HG03354 (cell line): ENCODE measurements around the gene IGF2BP2.

Experiments used
- ATAC-seq: cut with Tn5 transposase; IDR thresholded peaks from one replicate; pipeline ENCODE4 v1.9.1; 2021; ENCODE audit warnings: mild to moderate bottlenecking; ENCODE audit not compliant: unreplicated experiment, poor library complexity, severe bottlenecking

IGF2BP2 gene

GRCh38 chr3:185630182-185630622 lies 194.6 kb downstream of the IGF2BP2 start:
- no peak for ATAC-seq

- no peak for ATAC-seq
These were observed 195.2 kb downstream of the IGF2BP2 start for GRCh38 chr3:185629554-185630181.

- ATAC-seq, result no peak
These were observed 199.1 kb downstream of the IGF2BP2 start for GRCh38 chr3:185625784-185626183.

- no peak for ATAC-seq
These were observed 200.7 kb downstream of the IGF2BP2 start for GRCh38 chr3:185623939-185624665.

- ATAC-seq, result no peak
These were observed 211.8 kb downstream of the IGF2BP2 start for GRCh38 chr3:185613016-185613415.

GRCh38 chr3:185606196-185606595 lies 218.6 kb downstream of the IGF2BP2 start:
- ATAC-seq, result no peak

- no peak for ATAC-seq
These were observed 219.3 kb downstream of the IGF2BP2 start for GRCh38 chr3:185605566-185605965.

GRCh38 chr3:185595526-185595925 lies 229.3 kb downstream of the IGF2BP2 start:
- ATAC-seq, result peak; percentile 56

GRCh38 chr3:185594073-185594472 lies 230.8 kb downstream of the IGF2BP2 start:
- ATAC-seq, result no peak
